GM21390 (cell line): Measurements from ENCODE around the gene ARHGDIA.

Experiments
- ATAC-seq: cut with Tn5 transposase; IDR thresholded peaks from one replicate; pipeline ENCODE4 v1.9.1; 2021; ENCODE audit not compliant: unreplicated experiment

Gene ARHGDIA

DNA sequence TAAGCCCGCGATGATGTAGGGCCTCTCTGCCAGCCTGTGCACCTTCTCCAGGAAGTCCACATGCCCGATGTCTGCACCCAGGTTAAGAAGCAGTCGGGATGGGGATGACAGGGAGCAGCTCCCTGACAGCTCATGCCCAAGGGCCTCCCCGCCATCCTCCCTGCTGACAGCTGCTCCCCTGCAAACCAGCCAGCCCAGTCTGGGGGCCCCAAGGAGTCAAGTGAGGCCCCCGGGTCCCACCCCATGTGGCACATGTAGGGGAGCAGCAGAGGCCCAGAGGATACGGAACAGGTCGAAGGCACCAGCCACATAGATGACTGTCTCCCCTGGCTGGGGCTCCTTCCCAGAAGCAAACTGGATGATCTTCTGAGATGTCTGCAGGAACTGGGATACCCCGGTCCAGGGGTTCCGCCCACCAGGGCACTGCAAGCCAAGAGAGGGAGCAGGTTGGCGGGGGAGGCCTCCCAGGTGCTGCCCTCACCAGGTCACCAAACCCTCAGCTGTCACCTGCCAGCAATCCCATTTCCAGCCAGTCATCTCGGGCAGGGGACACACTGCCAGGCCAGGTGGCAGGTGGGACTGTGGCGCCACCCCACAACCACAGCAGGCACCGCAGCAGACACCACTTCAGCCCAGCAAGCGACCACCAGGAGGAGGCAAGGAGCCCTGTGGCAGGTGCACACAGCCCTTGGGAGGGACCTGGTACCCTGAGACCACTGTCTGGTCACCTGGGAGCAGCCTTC, 35.5 kb upstream of the ARHGDIA start:
- no peak for ATAC-seq

DNA sequence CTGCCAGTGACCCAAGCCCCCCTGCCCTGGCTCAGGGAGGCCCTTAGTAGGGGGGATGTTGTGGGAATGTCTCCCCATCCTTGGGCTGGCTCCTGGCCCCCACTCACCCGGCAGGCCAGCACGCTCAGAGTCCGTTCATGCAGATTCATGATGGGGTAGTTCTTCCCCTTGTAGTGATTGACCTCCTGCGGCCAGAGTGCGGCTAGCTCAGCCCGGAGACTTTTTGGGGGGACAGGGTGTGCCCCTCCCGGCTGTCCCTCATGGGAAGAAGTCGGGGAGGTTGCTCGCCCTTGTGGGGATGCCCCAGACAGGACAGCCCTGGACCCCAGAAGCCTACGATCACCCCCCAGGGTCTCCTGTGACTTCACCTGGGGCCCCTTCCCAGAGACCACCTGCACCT, 34.9 kb upstream of the ARHGDIA start:
- no peak for ATAC-seq

- ATAC-seq, result no peak
Measured at GRCh38 chr17:81905424-81905875, 34.3 kb upstream of the ARHGDIA start.

DNA sequence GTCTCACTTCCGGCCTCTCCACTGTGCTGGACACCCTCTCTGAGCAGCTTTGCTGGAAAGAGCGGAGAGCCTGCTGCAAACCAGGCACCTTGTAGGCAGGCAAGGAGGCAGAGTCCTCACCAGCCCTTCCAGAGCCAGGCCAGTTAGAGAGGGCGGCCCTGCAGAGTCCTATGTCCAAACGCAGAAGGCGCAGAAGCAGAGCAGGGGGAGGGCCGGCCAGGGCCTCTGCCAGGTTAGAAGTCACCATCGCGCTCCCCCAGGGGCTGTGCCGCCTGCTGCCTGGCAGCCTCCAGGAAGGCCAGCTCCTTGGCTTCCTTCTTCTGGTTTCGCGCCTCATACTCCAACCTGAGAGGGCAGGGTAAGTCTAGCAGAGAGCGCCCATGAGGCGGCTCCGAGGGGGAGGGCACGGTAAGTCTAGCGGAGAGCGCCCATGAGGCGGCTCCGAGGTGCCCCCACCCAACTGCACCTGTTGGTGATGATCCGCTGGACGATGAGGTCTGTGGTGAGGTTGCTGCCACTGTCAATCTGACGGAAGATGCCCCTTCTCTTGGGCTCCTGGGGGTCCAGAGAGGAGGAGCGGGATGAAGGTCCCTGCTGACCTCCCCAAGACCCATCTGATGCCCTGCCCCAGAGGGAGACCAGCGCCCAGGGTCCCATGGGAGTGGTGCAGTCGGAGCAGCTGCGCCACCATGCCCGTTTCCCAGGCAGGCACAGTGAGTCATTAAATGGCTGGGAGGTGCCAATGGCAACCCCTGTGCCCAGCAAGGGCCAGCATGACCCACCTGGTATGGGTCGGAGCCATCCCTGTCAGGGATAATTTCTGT, 33.7 kb upstream of the ARHGDIA start:
- no peak for ATAC-seq

DNA sequence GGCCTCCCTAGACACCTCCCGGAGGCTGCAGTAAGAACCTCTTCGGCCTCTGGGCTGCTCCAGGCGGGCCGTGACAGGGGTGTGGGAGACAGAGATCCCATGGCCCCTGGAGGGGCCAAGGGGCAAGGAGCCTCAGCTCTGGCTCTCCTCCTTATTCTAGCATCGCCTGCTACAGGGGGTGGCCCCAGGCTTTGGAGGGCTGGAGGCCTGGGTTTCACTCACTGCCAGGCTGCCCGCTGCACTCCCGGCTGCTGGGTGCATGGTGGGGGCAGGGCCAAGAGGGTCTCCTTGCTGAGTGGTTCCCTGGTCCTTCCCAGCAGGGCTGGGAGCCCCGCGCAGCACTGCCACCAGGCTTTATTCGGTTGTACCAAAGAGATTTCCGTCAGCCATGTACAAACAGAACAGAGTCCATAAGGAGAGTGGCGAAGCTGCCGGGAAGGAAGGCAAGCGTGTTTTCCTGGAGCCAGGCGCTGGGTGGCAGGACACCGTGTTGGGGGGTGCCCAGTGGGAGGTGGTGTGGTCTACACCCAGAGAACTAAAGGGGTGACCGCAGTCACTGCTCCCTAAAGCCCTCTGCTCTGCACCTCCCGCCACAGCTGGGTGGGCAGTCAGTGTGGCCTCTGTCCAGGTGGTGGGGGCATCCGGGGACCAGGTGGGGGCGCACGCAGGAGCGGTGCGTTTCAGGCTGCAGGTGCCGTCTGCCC, 32.9 kb upstream of the ARHGDIA start:
- no peak for ATAC-seq

GRCh38 chr17:81903415-81903831, 32.3 kb upstream of the ARHGDIA start:
- no peak for ATAC-seq

GRCh38 chr17:81902653-81903414, 31.7 kb upstream of the ARHGDIA start:
- no peak for ATAC-seq

DNA sequence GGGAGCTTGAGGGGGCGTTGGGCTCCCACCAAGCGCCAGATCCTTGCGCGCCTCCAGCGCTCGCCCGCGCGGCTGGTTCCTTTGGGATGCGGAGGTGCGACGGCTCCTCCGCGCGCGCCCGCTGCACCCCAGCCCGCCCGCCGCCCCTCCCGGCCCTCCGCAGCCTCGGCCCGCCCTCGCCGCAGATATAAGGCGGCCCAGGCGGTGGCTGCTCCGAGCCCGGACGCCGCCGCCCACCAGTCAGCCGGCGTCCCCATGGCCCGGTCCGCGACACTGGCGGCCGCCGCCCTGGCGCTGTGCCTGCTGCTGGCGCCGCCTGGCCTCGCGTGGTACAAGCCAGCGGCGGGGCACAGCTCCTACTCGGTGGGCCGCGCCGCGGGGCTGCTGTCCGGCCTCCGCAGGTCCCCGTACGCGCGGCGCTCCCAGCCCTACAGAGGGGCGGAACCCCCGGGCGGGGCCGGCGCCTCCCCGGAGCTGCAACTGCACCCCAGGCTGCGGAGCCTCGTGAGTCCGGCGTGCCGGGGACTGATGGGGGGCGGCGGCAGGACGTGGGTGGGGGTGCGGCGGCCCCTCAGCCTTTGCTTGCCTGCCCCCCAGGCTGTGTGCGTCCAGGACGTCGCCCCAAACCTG, 31.0 kb upstream of the ARHGDIA start, which contains the start of gene NPB:
NPB (plus strand) TSS at position 216 of the 630 bp plus-strand sequence; CDS start at position 256, 40 bp downstream.
- ATAC-seq, result no peak

GRCh38 chr17:81901167-81902022, 30.3 kb upstream of the ARHGDIA start:
- no peak for ATAC-seq

DNA sequence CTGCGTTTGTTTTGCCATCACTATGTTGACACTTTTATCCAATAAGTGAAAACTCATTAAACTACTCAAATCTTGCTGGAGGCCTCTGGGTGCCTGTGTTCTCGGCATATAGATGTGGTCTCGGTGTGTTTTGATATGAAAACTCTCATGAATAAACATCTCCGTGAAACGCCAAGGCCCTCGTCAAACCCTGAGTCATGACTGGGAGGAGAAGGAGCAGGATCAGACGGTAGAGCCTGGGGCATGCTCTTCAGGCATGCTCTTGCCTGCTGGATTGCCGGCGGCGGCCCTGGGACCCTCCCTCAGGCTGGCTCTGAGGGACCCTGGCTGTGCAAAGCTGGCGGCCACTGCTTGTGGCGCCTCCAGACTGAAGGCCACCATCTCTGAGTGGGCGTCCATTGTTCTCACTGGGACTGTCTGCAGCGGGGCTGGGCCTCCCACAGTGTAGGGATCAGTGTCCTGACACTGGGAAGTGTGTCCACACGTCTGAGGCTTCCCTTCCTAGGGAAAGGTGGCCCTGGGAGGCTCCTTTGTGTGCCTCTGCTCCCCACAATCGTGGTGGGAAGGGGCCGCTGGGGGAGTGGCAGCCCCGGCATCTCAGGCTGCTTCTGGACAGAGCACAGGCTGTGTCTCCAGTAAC, 29.2 kb upstream of the ARHGDIA start:
- no peak for ATAC-seq

DNA sequence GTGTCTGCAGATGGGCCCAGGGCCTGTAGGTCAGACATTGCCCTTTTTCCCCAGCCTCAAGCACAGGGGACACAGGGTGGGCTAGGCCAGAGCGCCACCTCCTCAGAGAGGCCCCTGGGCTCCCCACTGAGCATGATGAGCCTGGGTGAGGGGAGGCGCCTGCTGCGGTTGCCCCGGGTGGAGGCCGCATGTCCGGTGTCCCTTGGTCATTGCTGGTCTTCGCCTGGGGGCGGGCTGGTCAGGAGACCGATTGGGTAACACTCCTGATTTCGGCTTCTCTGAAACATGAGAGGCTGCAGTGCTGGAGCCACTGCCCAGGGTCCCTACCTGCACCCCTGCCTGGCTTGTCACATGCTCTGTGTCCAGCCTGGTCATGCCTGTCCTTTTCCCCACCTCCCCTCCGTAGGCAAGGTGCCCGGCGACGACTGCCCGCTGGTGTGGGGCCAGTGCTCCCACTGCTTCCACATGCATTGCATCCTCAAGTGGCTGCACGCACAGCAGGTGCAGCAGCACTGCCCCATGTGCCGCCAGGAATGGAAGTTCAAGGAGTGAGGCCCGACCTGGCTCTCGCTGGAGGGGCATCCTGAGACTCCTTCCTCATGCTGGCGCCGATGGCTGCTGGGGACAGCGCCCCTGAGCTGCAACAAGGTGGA, 28.5 kb upstream of the ARHGDIA start:
- no peak for ATAC-seq

- ATAC-seq, result no peak
Measured at GRCh38 chr17:81898885-81899284, 27.7 kb upstream of the ARHGDIA start.

- ATAC-seq, result no peak
Measured at GRCh38 chr17:81898029-81898866, 27.1 kb upstream of the ARHGDIA start.

DNA sequence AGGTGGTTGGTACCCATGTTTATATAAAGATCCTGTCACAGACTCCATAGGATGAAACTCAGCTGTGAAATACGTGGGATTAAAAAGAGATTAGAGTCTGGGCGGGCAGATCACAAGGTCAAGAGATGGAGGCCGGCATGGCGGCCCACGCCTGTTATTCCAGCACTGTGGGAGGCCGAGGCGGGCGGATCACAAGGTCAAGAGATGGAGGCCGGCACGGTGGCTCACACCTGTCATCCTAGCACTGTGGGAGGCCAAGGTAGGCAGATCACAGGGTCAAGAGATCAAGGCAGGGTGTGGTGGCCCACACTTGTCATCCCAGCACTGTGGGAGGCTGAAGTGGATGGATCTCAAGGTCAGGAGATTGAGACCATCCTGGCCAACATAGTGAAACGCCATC, 24.3 kb upstream of the ARHGDIA start:
- ATAC-seq, result no peak

DNA sequence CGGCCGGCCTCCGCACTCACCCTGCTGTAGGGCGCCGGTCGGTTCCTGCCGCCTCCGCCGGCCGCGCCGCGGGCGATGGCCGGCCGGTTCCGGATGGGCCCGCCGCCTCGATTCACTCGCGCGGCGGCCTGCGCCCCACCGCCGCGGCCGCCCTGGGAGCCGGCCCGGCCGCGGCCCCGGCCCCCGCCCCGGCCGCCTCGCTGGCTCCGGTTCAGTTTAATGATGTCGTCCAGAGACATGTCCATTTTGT, 20.1 kb upstream of the ARHGDIA start:
- peak; percentile 14 for ATAC-seq

DNA sequence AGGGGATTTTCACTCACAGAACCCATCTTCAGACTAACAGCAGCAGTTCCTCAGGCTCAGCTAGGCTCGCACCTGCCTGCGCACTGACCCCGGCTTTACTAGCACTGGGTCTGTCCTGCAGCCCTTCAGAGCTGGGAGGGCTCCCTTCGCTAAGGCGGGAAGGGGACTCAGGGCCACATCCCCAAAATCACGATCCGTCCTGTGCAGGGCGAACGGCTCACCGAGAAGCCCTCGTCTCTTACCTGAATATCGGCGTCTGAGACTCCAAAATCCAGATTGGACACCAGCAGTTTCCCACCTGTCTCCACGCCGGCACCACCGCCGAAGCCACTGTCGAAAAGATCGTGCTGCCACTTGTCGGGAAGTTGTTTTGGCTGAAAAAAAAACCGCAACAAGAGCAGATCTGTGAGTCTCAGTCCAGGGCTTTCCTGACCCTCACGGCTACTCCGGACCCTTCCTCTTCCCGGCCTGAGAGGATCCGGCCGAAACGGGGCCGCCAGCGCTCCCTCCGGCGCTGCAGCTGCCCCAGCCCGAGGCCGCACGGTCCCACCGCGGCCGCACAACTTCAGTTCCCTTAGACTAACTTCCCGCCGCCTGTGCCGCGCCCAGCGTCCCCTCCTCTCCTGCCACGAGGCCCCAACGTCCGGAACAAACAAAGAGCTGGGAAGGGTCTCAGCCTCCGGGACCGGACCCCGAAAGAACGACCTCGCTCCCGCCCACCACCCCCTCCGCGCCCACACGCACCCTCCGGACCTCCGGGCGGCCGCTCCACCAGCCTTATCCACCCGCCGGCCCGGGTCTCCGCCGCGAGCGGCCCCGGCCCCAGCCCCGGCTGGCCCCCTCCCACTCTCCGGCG, 19.5 kb upstream of the ARHGDIA start:
- ATAC-seq, result peak; percentile 4

- ATAC-seq, result no peak
Measured at GRCh38 chr17:81889602-81890001, 18.5 kb upstream of the ARHGDIA start.
